Left renal cortex interstitium (tissue), 4 donors: Measurements from ENCODE around the gene IRF2. TPM values are rescaled to one million over a fixed set of nuclear protein-coding genes. Genes with fewer than 3 reads are reported as not detected.
"Not testable (repeated sequence)": the region's sequence is repeated elsewhere in the genome, so short reads cannot be mapped to it uniquely, and the experiment has no call there.

Experiments
- DNase-seq, 4 donors: peaks; one replicate each; pipeline ENCODE4 v3.0.0-alpha.2; 2013; ENCODE audit warnings: low read depth in 4 of 4, low spot score in 2 of 4, missing footprints in 1 of 4
- polyA plus RNA-seq, 4 donors: library from polyadenylated mRNA; unstranded; fragments of 120-200 nt; gene quantifications; one replicate each; pipeline ENCODE4 v1.2.1, GENCODE V29; 2013; ENCODE audit not compliant: insufficient read length in 4 of 4

The IRF2 gene
- polyA plus RNA-seq, 4 donors, result 30.2 to 35.5 (median 33.0) TPM

GRCh38 chr4:184395451-184395917, 78.9 kb downstream of the IRF2 start:
- no peak for DNase-seq

- no peak for DNase-seq
These were observed 81.4 kb downstream of the IRF2 start for GRCh38 chr4:184392748-184393559.

- DNase-seq, result no peak
These were observed 82.0 kb downstream of the IRF2 start for GRCh38 chr4:184392316-184392715.

- no peak for DNase-seq
These were observed 84.1 kb downstream of the IRF2 start for GRCh38 chr4:184389978-184390900.

- no peak for DNase-seq
These were observed 86.2 kb downstream of the IRF2 start for GRCh38 chr4:184388106-184388505.

- no peak for DNase-seq
These were observed 87.0 kb downstream of the IRF2 start for GRCh38 chr4:184387351-184387750.

- no peak for DNase-seq
These were observed 88.0 kb downstream of the IRF2 start for GRCh38 chr4:184386271-184386781.

- DNase-seq, result no peak
These were observed 88.6 kb downstream of the IRF2 start for GRCh38 chr4:184385705-184386141.

GRCh38 chr4:184384810-184385557, 89.4 kb downstream of the IRF2 start:
- no peak for DNase-seq

- DNase-seq, result no peak
These were observed 90.1 kb downstream of the IRF2 start for GRCh38 chr4:184384056-184384809.

GRCh38 chr4:184383497-184384055, 90.8 kb downstream of the IRF2 start:
- no peak for DNase-seq

GRCh38 chr4:184382189-184382846, 92.0 kb downstream of the IRF2 start:
- no peak for DNase-seq

GRCh38 chr4:184380707-184381106, 93.6 kb downstream of the IRF2 start:
- DNase-seq, result no peak

- not testable (repeated sequence) for DNase-seq
These were observed 94.1 kb downstream of the IRF2 start for GRCh38 chr4:184380214-184380613.

- DNase-seq, result no peak
These were observed 97.4 kb downstream of the IRF2 start for GRCh38 chr4:184376923-184377322.

- DNase-seq, result no peak
These were observed 98.1 kb downstream of the IRF2 start for GRCh38 chr4:184376126-184376838.

GRCh38 chr4:184375623-184376022, 98.7 kb downstream of the IRF2 start:
- DNase-seq, result not testable (repeated sequence)

- no peak for DNase-seq
These were observed 99.3 kb downstream of the IRF2 start for GRCh38 chr4:184375027-184375426.
